Muscle layer of colon (tissue), 2 donors: ENCODE data around the gene MRPL9.

Experiments
- H3K27ac ChIP-seq: one replicate; pipeline ENCODE4 v1.7.0; 2013; ENCODE audit warnings: low read depth, mild to moderate bottlenecking, low read length, moderate library complexity
- H3K27me3 ChIP-seq, 2 donors: one replicate each; pipeline ENCODE4 v1.7.0; 2013; ENCODE audit warnings: low read length in 2 of 2, mild to moderate bottlenecking in 2 of 2; ENCODE audit not compliant: insufficient read depth in 2 of 2, control insufficient read depth in 1 of 2
- H3K36me3 ChIP-seq: one replicate; pipeline ENCODE4 v1.7.0; 2013; ENCODE audit warnings: mild to moderate bottlenecking, low read length; ENCODE audit not compliant: insufficient read depth
- H3K4me1 ChIP-seq: one replicate; pipeline ENCODE4 v1.7.0; 2013; ENCODE audit warnings: mild to moderate bottlenecking, low read length; ENCODE audit not compliant: insufficient read depth
- H3K4me3 ChIP-seq, 2 donors: one replicate each; pipeline ENCODE4 v1.7.0; 2013; ENCODE audit warnings: low read length in 2 of 2, low read depth in 1 of 2, mild to moderate bottlenecking in 1 of 2, moderate library complexity in 1 of 2
- H3K9ac ChIP-seq: one replicate; pipeline ENCODE4 v1.7.0; 2013; ENCODE audit warnings: low read length
- H3K9me3 ChIP-seq: one replicate; pipeline ENCODE4 v1.7.0; 2013; ENCODE audit warnings: mild to moderate bottlenecking, low read length
- donor health status: abdominal sarcoma.
- donor health status: Adenocarcinoma of cecum.

MRPL9 gene

GRCh38 chr1:151715726-151716404 is 47.4 kb downstream of the MRPL9 start:
- Histone ChIP-seq H3K27me3 (peaks cover 5 to 14% of the 10 kb centered on the region in 2 donors), H3K27ac (no peak overlapping the region), H3K4me3 (no peak overlapping the region)

GRCh38 chr1:151714820-151715725 is 48.2 kb downstream of the MRPL9 start:
- H3K9ac ChIP-seq, result no peak overlapping the region
- no peaks in the 10 kb centered on the region for H3K9me3 ChIP-seq
- no peak overlapping the region for H3K4me3 ChIP-seq
- no peaks in the 10 kb centered on the region for H3K4me1 ChIP-seq
- H3K27ac ChIP-seq, result no peak overlapping the region
- peaks cover 5 to 14% of the 10 kb centered on the region in 2 donors for H3K27me3 ChIP-seq
- H3K36me3 ChIP-seq, result no peaks in the 10 kb centered on the region

More at GRCh38 chr1:151715726-151716404, 47.4 kb downstream of the MRPL9 start:
- H3K9ac ChIP-seq, result no peak overlapping the region
- no peaks in the 10 kb centered on the region for H3K4me1 ChIP-seq
- no peaks in the 10 kb centered on the region for H3K9me3 ChIP-seq
- no peaks in the 10 kb centered on the region for H3K36me3 ChIP-seq

- no peak overlapping the region for H3K9ac ChIP-seq
These were observed 49.4 kb downstream of the MRPL9 start for GRCh38 chr1:151713874-151714273.

DNA sequence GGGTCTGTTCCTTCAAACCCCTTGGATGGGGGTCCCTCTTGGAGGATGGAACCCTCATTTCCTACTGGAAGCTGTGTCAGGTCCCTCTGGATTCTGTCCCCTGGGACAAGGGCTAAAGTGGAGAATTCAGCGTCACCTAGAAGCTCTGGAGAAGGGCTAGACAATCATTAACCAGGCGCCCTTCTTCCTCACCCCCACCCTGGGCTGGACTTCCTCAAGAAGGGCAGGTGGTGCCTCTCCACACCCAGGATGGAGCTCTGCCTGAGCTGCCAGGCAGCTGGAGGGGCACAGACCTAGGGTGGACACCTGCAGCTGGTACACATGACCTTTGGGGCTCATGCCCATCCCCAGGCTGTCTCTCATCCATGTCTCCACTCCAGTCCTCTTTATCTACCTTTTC is 50.3 kb downstream of the MRPL9 start:
- Histone ChIP-seq H3K4me1 (no peaks in the 10 kb centered on the region), H3K9ac (no peak overlapping the region), H3K27me3 (peaks cover 5 to 14% of the 10 kb centered on the region in 2 donors), H3K9me3 (no peaks in the 10 kb centered on the region), H3K36me3 (no peaks in the 10 kb centered on the region), H3K4me3 (no peak overlapping the region), H3K27ac (no peak overlapping the region)

More at GRCh38 chr1:151713874-151714273, 49.4 kb downstream of the MRPL9 start:
- Histone ChIP-seq H3K4me3 (no peak overlapping the region), H3K27me3 (peaks cover 5 to 14% of the 10 kb centered on the region in 2 donors), H3K27ac (no peak overlapping the region), H3K36me3 (no peaks in the 10 kb centered on the region), H3K4me1 (no peaks in the 10 kb centered on the region), H3K9me3 (no peaks in the 10 kb centered on the region)

- no peak overlapping the region for H3K9ac ChIP-seq
- no peaks in the 10 kb centered on the region for H3K4me1 ChIP-seq
- no peaks in the 10 kb centered on the region for H3K36me3 ChIP-seq
- no peak overlapping the region for H3K27ac ChIP-seq
- no peaks in the 10 kb centered on the region for H3K9me3 ChIP-seq
- peaks cover 5 to 11% of the 10 kb centered on the region in 2 donors for H3K27me3 ChIP-seq
- H3K4me3 ChIP-seq, result no peak overlapping the region
These were observed 51.3 kb downstream of the MRPL9 start for GRCh38 chr1:151711951-151712350.

DNA sequence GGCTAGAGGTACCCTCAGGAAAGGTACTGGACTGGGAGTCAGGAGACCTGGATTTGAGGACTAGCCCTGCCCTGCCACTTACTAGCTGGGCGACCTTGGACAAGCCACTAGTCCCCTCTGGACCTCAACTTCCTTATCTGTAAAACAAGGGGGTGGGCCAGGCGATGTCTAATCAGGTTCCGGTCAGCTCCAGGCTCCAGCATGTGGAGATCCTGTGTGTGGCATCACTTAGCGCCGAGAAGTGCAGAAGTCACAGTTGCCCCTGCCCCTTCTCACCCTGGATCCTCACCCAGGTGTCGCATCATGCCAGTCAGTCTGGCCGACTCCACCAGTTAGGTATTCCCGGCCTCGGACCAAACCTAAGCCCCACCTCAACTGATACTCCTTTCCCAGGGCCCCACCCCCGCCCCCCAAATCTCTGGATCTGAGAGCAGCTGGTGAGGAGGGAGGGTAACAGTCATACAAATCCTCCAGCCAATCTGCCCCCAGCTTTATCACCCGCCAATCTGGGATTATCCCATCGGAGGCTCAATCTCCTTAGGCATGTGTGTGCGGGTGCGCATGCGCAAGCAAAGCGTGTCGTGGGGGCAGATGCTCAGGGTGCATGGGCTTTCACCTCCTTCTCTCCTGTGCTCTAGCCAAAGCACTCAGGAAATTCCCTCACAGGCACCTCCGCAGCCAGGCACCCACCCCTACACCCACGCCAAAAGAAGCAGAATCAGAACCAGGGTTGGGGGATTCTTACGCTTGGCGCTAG is 52.1 kb downstream of the MRPL9 start:
- Histone ChIP-seq H3K9ac (no peak overlapping the region), H3K9me3 (no peaks in the 10 kb centered on the region), H3K36me3 (no peaks in the 10 kb centered on the region), H3K27ac (no peak overlapping the region), H3K4me1 (no peaks in the 10 kb centered on the region), H3K4me3 (no peak overlapping the region), H3K27me3 (peaks cover 5 to 6% of the 10 kb centered on the region in 2 donors)

DNA sequence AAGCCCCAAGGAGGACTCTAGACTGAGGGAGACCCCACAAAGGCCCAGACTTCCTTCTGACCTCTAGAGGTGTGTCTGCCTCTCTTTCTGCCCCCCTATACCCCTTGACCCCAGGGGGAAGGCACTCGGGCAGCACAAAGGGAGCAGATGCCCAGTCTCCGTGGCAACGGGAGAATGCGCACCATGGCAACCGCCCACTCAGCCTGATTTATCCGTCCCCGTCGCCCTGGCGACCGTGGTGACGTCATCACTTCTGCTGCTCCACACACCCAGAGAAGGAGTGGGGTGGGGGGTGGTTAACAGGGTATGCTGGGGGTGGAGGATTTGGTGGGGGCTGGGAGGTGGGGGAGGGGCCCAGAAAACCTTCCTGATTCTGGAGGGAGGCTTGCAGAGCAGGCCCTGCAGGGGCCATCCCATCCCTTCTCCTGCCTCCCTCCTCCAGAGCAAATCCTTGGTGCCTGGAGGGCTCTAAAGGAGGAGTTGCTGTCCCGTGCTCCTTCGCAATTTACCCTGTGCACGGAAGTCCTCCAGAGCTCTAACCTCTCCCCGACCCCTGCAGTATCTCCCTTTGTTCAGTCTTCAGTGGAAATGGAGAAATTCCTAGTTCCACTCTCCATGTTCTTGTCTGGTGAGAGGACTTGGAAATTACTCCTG is 53.0 kb downstream of the MRPL9 start:
- Histone ChIP-seq H3K4me3 (no peak overlapping the region), H3K27ac (no peak overlapping the region), H3K36me3 (no peaks in the 10 kb centered on the region), H3K9me3 (no peaks in the 10 kb centered on the region), H3K27me3 (no peaks in the 10 kb centered on the region), H3K9ac (no peak overlapping the region), H3K4me1 (no peaks in the 10 kb centered on the region)
